ENCODE data around the gene GDF9. TPM values are rescaled to one million over a fixed set of nuclear protein-coding genes. Genes with fewer than 3 reads are reported as not detected.

GDF9 gene
- total RNA-seq, 1 donor from 2014 or later = 0.52 TPM

DNA sequence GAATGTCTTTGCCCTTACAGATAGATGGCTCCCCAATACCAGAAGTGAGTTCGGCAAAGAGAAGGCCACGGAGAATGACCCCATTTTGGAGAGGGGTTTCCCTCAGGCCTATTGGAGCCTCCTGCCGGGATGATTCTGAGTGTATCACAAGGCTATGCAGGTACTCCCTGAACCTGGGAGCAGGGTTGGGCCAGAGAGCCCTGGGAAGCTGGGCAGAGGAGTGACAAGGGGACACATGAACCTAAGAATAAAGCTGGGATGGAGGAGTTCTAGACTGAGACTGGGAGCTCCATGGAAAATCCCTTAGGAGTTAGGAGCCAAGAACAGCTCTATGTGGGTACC, 7.6 kb upstream of the GDF9 start:
- no peak for DNase-seq (ENCODE audit: low read depth)
- TF ChIP-seq, protein P1, sequence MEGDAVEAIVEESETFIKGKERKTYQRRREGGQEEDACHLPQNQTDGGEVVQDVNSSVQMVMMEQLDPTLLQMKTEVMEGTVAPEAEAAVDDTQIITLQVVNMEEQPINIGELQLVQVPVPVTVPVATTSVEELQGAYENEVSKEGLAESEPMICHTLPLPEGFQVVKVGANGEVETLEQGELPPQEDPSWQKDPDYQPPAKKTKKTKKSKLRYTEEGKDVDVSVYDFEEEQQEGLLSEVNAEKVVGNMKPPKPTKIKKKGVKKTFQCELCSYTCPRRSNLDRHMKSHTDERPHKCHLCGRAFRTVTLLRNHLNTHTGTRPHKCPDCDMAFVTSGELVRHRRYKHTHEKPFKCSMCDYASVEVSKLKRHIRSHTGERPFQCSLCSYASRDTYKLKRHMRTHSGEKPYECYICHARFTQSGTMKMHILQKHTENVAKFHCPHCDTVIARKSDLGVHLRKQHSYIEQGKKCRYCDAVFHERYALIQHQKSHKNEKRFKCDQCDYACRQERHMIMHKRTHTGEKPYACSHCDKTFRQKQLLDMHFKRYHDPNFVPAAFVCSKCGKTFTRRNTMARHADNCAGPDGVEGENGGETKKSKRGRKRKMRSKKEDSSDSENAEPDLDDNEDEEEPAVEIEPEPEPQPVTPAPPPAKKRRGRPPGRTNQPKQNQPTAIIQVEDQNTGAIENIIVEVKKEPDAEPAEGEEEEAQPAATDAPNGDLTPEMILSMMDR (conservative IDR thresholded peaks at IDR 0.05; ENCODE audit: low read depth, low read length) = no peak
- H3K4me3 ChIP-seq (ENCODE audit: low read depth, low read length) = no peak overlapping the region

DNA sequence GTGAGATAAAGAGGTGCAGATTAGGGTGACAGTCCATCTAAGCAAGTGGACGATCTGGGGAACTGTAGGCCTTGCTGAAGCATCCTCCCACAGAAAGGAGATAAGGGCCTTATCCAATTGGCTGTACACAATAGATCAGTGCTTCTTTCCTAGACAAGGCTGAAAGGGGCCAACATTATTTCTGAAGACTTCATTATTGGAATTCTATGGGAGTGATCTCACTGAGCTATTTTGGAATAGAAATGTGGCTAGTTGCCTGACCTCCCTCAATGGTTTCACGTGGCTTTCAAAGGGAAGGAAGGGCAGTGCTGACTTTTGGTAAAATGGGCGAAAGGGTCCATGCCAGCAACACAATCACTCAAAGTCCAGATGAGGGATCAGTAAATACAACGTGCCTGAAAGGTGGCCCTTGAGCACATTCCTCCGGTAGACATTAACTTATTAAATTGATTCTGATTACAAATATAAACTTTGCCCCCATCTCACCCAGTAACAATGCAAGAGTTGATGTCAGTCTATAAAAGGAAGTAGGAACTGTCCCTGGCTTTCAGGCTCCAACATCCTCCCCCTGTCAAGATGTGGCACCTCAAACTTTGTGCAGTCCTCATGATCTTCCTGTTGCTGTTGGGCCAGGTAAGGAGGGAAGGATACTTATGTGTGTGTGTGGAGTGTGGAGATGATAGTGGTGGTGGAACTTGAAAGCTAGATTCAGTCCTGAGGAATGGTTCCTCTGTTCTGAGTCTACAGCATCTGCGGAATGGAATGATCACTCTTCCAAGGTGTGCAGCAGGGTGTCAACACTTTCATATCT, 7.1 kb upstream of the GDF9 start, which contains the start of gene LEAP2:
LEAP2 (plus strand) TSS at position 550 of the 811 bp plus-strand sequence; CDS start at position 577, 27 bp downstream.
- TF ChIP-seq, protein P1 (conservative IDR thresholded peaks at IDR 0.05; ENCODE audit: low read depth, low read length) = no peak
- no peak within 1 kb of the TSS for H3K4me3 ChIP-seq (ENCODE audit: low read depth, low read length)
- no peak for DNase-seq (ENCODE audit: low read depth)

DNA sequence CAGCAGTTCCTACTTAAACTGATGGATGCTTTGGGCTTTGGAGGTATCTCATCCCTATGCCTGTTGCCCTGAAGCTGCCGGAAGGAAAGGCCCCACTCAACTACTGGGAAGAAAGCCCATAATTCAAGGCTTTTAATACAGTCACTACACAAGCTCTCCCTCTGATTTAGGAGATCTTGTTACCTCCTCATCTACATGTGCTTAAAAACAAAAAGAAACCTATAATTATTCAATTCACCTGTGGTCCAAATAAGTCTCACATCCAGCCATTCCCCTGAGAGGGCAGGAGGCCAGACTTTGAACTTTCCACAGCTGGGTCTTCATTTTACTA, 6.5 kb upstream of the GDF9 start:
- no peak overlapping the region for H3K4me3 ChIP-seq (ENCODE audit: low read depth, low read length)
- no peak for DNase-seq (ENCODE audit: low read depth)
- TF ChIP-seq, protein P1 (conservative IDR thresholded peaks at IDR 0.05; ENCODE audit: low read depth, low read length) = no peak

DNA sequence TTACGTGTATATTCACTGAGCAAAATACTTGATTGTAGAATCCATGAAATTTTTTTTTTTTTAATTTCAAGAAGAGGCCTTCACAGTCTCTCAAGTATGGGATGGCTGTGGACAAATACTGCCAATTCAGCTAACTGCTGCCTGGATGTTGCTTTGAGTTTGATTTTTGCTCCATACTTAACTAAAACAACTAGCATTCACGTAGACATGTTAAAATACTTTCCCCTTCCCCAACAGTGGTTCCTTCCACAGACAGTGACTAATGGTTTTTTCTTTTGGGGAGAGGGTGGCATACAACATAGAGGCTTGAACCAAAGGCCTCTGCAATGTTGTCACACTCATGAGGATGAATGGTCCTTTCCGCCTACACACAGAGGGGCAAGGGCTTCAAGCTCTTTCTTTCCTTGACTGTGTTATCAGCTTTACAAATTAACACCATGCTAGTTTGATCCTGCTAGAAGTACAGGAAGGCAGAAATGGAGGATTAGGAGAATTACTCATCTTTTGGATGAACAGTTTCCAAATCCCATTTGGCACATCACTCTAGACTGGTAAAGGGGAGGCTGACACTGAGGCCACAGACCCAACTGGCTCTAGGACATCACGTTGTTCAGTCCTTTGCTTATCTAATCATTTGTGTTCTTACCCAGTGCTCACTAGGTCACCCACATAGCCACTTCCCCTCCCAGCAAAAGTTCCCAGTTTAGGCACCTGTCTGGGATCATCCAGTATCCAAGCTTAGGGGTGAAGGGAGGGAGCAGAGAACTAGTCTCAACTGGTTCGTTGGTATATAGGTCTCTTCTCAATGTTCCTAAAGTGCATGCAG, 5.4 kb upstream of the GDF9 start:
- TF ChIP-seq, protein P1 (conservative IDR thresholded peaks at IDR 0.05; ENCODE audit: low read depth, low read length) = no peak
- no peak for DNase-seq (ENCODE audit: low read depth)
- no peak overlapping the region for H3K4me3 ChIP-seq (ENCODE audit: low read depth, low read length)

DNA sequence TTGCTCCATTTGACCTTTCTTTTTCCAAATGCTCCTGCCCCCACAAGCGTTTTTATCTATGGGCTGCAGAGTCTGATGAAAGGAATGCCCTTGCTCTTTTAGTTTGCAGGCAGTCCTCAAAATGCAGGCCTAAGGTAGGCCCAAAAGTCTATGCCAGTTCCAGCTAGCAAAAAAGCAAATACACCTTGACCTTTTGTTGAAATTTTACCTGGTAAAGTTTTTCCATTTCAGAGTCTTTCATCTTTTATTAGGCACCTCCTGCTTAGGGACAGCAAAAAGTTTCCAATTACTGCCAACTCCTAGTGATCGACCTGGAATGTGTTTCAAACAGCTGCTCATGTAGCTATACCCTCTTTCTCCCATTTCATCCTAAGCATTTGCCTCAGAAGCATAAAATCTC, 4.5 kb upstream of the GDF9 start:
- no peak for DNase-seq (ENCODE audit: low read depth)
- TF ChIP-seq, protein P1 (conservative IDR thresholded peaks at IDR 0.05; ENCODE audit: low read depth, low read length) = no peak

DNA sequence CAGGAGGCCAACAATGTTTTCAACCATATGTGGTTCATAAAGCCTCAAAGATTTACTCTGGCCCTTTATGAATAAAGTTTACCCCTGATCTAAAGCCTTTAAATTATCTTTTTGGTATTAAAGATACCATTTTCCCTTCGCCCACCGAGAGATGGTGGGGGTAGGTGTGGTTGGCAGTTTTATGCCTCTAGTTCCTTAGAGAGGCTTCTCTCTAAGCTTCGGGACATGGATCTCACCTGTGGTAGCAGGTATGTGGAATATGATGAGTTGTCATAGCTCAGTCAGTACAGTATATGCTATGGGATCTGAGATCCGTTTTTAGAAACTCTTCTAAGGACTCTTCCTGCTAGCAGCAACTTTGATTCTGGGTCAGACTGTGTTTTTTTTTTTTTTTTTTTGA, 2.5 kb upstream of the GDF9 start:
- H3K4me3 ChIP-seq (ENCODE audit: low read depth, low read length) = no peak overlapping the region
- no peak for DNase-seq (ENCODE audit: low read depth)
- TF ChIP-seq, protein P1 (conservative IDR thresholded peaks at IDR 0.05; ENCODE audit: low read depth, low read length) = no peak

More for the DNA sequence above, 4.5 kb upstream of the GDF9 start:
- H3K4me3 ChIP-seq (ENCODE audit: low read depth, low read length) = no peak overlapping the region

All from epithelial cell of proximal tubule (primary cell).